Stimulated activated CD8-positive, alpha-beta memory T cell treated with anti-CD3 and anti-CD28 coated beads, Interleukin-4, amount 100 ng/mL, for 48 hours (primary cell): ENCODE data around the gene SGPP1.
"Not testable (repeated sequence)": the region's sequence is repeated elsewhere in the genome, so short reads cannot be mapped to it uniquely, and the experiment has no call there.

Source experiments
- DNase-seq: peaks from one replicate; pipeline ENCODE4 v3.0.0-alpha.2; 2020

The SGPP1 gene

DNA sequence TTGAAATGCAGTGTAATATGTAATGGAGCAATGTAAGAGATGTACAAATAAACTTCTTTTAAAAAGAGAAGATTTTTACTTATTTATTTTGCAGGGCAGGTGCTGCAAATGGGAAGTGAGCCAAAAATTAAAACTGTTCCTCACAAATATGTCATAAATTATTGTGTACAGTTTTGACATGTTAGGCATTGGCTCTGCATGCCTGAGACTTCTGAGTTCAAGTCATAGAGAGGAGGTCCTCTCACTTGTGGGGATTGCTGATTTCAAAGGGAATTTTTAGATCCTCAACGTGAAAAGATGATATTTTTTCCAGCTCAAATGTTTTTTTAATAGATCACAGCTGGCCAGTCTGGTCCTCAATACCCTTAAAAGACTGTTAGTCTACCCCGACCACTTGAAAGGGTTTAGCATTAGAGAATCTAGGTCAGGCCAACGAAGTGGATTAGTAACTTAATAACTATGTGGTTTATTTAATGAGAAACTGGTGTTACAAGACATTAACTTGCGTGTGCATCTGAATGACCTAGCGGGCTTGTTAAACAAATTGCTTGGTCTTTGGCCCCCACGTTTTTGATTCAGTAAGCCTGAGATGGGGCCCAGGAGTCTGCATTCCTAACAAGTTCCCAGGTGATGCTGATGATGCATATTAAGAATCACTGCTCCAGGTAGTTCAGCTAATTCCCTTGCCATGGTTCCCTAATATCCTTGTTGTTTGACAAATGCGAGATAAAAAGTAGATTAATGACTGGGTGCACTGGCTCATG is 55.3 kb downstream of the SGPP1 start:
- no peak for DNase-seq

DNA sequence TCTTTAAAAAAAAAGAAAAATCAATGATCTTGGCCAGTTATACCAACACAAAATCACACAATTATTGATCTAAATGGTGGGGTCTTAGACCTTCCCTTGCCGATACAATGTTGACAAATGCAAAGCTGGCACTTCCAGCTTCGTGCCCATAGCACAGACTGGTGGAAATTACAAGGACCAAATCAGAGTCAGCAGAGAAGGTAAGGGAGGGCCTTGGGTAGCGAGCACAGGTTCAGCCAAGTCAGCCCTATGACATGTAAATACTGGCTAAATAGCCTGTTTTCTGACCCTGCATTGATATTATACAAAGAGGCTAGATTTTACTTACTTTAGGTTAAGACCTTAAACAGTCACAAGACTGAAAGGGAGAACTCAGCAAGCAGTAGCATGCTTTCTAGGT is 55.9 kb downstream of the SGPP1 start:
- DNase-seq = no peak

DNA sequence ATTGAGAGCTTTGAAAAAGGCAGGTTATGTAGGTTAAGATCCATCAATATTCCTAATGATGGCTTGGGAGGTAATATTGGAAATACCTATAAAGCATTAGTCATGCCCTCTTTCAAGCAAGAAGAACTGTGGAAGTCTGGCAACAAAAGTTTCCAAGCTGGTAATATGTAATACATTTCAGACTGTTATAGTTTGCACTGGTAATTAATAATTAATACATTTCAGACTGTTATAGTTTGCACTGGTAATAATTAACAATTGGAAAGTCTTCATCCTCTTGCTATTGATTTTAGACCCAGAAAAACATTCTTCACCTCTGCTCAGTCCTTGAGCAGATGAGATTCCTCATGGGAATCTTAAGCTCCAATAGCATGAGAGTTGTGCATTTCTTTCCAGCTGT is 57.2 kb downstream of the SGPP1 start:
- no peak for DNase-seq

DNA sequence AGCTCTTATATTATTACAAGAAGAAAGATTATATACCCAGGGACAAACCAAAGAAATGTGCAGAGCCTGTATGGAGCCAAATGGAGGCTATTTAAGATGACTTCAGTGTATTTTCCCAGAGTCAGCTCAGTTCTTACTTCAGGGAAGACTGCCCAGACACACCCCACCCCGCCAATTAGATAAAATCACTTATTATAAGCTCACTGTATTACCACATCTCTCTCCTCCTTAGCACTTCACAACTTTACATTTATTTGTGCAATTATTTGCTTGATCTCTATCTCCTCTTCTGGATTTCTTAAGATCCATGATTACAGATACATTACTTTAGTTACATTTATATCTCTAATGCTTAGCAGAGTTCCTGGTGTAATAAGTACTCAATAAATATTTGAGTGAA is 61.5 kb downstream of the SGPP1 start:
- no peak for DNase-seq

DNA sequence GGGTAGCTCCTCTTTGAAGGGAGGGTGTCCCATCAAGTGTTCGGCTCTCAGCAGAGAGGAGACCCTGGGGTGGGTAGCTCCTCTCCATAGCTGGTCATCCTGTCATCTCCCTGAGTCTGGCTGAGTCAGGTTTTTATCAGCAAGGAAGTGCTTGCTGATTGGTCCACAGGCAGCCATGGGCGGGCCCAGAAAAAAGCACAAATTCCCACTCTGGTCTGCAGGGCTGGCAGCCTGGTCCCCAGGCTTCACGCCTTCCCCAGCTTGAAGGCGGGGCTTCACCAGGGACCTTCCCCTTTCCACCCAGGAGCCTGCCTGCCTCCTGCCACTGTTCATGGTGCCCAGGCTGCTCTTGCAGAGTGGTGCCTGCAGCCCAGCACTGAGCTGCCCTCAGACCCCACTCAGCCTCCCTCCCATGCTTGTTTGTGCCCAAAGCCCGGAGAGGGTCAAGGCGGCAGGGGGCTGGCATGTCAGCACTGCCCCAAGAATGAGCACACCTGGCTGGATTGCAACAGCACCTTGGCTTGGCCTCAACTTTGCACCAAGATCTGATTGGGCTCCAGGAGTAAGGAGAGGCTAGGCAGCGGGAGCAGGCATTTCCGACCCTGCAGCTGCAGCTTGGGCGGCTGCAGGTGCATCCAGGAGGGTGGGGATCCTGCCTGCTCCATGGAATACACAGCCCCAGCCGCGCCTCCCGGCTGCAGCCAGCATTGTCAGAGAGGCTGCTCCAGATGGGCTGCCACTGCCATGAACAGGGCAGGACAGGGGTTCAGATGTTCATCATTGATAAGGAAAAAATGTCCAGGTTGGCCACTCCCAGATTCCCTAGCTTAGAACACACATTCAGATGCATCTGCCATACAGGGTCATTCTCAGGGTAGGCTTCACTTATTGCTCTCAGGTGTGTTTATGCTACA is 64.2 kb downstream of the SGPP1 start:
- DNase-seq = no peak

DNA sequence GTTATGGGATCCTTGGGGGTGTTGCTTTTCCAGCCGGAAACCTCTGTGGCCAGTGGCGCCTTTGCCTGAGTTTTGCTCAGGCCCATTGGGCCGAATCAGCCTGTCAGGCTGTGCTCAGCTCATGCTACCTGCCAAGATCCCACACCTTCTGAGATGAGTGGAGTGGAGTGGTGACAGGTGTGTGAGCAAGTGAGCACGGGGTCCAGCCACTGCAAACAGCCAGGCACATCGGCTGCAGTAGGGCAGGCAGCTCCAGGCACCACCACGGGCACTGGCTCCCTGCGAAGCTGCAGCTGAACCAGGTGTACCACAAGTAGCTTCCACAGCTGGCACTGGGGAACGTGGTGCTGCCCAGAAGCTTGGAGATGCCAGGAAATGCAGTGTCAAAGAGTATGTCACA is 65.1 kb downstream of the SGPP1 start:
- no peak for DNase-seq

DNA sequence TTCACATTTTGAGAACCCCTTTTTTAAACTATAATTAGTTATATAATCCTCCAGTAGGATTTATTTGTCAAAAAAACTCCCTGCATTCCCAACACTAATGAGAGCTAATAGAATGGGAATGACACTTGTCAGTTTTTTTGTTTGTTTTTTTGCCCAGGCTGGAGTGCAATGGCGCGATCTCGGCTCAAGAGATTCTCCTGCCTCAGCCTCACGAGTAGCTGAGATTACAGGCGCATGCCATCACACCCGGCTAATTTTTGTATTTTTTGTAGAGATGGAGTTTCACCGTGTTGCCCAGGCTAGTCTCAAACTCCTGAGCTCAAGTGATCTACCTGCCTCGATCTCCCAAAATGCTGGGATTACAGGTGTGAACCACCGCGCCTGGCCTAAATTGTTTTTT is 66.0 kb downstream of the SGPP1 start:
- DNase-seq = not testable (repeated sequence)

DNA sequence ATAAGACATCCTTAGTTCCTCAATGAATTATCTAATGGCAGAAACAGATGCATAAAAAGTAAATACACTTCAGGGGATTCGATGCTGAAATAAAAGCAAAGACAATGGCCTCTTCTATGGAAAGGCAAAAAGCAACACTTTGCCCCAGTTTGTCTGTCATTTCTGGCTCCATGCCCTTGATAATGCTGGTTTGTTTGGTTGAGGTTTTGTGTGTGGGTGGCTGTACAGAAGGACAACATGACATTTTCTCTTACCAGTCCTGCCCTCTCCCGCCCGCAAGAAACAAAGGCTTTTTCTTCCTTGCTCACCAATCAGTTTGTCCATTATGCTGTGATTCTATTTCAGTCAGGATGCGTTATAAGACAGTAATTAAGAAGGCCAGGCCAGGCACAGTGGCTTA is 68.1 kb downstream of the SGPP1 start:
- DNase-seq = no peak

DNA sequence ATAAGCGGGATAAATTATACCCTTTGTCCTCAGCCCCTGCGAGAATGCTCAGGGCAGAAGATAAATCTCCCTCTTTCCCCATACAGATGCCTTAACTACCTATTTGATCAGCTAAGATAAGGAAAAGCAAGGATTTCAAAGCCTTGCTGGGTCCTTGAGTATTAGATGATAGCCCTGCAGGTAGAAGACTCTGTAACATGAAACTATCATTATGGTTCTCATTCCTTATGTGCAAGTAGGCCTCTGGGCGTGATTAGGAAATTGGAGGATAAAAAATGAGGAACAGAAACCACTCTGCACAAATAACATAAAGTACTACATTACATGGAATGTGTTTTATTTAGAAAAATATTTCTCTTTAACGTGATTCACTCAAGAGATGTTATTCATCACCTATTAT is 71.7 kb downstream of the SGPP1 start:
- DNase-seq = no peak

DNA sequence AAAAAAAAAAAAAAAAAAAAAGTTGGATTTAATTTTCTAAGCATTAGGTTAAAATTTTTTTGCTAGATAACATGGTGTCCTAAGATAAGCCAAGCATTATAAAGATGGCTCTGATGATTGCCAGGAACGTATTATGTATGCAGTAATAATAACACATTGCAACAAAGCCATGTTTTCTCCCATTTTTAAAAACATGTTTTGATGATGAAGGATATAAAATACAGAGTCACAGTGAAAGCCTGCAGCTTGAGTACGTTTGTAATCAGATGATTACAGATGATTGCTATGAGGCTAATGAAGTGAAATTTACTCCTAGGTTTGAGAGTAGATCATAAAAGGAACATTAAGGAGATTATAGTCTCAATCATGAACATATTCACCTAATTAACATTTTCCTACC is 72.9 kb downstream of the SGPP1 start:
- no peak for DNase-seq

DNA sequence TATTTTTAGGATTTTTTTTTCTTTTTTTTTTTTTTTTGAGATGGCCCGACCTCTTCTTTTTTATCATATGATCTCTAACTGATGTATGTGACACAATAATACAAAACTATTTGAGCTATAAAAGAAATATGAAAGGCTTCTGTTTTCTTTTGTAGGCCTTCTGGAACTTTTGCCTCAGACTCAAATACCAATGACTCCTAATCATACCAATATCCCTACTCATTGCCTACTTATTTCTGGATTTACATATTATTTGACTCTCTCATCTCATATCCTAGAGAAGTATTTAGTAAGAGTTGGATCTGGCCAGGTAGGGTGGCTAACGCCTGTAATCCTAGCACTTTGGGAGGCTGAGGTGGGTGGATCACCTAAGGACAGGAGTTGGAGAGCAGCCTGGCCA is 73.5 kb downstream of the SGPP1 start:
- no peak for DNase-seq

DNA sequence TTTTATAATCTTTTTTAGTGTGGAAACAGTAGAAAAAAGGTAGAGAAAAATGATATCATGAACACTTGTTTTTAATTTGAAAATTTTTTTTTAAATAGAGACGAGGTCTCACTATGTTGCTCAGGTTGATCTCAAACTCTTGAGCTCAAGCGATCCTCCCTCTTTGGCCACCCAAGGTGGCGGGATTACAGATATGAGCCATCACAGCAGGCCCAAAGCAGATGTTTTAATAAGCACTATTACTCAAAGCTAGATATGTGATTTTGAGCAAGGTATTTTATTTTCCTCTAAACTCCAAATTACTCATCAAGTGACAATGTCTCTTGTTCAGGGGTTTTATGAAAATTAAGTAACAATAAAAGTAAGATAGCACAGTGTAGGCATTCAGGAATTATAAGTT is 75.5 kb downstream of the SGPP1 start:
- no peak for DNase-seq

DNA sequence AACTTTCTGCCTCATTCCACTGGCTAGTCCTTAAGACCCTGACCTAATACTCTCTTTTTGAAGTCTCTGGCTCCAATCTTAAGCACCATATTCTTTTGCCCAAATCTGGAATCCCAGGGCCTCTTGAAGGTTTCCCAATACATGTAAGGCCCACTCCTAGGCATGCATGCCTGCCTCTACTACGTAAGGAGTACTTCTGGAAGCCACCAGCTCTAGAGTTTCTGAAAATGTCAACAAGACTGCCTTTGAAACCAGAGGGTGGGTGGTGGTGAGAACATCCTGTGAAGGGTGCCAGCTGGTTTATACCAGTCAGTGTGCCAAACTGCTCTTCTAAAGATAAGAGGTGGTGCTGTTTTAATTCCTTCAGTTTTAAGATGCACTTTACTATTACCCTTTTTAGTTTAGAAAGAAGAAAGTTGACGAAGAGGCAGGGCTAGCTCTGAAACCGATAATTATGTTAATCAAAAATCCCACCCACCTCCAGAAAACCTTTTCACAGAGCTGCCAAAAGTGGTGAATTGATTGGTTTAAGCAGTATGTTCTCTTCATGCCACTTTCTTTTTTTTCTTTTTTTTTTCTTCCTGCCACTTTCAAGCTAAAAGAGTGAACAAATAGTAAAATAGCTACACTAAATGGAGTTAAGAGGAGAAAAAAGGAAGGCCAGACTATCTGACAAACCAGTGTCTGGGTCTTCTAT is 77.5 kb downstream of the SGPP1 start:
- DNase-seq = peak; percentile 43

DNA sequence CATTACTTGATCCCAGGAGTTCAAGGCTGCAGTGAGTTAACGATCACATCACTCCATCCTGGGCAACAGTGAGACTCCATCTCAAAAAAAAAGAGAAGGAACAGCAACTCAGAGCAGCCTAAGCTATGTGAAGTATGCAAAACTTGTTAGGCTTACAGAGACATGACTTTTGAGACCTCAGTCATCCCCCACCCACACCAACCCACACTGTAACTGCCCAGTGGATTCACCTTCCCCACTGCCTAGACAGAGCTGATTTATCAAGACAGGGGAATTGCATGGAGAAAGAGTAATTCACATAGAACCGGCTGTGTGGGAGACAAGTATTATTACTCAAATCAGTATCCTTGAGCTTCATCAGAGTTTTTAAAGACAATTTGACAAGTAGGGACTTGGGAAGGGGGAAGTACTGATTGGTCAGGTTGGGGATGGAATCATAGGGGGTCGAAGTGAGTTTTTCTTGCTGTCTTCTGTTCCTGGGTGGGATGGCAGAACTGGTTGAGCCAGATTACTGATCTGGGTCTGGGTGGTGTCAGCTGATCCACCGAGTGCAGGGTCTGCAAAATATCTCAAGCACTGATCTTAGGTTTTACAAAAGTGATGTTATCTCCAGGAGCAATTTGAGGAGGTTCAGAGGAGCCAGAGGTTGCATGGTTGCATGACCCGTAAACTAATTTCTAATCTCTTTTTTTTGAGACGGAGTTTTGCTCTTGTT is 80.0 kb downstream of the SGPP1 start:
- no peak for DNase-seq

DNA sequence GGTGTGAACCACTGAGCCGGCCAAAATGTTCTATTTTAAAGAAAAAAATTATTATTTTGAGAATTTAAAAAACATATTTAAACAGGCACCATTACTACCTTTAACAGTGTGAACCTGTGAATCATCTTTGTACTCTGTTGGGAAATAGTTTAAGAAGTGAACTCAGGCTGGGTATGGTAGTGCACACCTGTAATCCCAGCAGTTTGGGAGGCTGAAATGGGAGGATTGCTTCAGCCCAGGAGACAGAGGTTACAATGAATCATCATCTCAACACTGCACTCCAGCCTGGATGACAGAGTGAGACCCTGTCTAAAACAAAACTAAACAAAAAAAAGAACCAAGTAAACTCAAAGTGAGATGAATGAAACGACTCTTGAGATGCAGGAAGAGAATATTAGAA is 83.1 kb downstream of the SGPP1 start:
- no peak for DNase-seq

DNA sequence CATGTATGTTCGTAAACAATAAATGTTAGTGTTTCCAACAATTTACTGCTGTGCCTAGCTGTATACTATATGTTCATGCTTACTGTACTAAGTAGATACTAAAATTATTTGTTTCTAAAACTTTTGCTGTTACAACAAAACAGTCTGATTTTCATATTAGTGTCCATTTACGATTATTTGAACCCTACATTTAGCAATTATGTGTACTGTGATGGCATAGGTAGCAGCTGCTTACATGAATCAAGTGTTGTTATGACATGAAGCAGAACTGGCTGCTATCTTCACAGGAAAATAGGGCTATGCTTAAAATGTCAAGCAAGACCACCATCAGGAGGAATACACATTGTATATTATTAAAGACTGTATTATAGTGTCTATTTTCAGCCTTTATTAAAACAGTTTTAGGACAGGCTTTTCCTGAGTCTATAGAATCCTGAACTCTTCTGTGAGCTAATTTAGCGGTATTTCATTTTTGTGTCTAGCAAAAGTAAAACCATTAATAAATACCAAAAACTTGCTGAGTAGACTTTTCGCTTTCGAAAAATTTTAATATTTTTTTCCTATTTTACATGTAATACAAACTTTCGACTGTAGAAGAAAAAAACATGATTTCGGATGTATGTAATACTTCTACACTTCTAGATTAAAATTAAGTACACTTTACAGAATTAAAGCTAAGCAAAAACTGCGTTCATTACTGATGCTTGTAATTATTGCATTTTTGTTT is 85.0 kb downstream of the SGPP1 start:
- no peak for DNase-seq

DNA sequence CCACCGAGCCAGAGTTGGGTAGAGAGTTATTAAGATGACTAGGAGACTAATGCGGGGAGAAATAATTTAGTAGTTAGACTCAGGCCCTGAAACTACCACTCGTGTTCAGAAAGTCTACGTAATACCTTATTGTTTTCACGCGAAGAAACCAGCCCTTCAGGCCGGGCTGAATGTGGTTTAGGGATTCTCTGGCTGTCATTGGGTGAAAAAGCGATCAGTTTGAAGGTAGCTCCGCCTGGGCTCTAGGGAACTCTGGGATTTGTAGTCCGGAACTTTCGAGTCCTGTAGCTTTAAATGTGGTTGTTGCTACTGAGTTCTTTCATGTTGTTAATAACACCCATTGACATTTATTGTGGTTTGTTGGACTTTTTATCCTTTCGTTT is 85.6 kb downstream of the SGPP1 start:
- DNase-seq = peak; percentile 76

DNA sequence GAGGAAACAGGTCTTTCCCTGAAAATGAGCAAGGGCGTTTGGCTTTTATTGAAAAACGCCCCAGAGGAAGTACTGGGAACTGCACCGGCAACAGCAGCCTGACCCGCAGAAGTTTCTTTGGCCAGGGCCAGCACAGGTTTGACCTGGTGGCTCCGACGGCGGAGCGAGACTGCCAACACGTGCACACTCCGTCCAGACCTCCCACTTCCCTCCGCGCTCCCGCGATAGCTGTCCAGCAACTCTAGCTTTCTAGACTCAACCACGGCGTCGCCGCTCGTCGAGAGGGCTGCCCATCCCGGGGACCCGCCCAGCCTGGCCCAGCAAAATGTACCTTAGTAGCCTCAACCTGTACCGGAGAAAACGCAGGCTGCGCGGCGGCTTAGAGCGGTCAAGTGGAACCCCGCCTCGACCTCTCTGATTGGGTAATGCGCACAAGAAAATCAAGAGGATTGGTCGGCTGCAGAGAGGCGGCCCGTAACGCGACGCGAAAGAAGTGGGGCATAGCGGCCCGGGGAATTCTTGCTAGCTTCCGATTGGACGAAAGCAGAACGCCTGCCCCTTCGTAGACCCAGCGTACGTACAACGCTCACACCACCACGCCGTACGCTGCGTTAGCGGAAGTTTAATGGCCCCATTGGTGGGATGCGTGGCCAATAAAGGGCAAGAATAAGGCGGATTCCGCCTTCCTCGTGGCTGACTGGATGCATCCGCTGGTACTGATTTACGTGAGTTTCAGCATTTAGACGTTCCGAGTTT is 86.2 kb downstream of the SGPP1 start, which contains the start of gene WDR89:
Gene WDR89, minus strand, starts transcription at position 399 of the 756 bp plus-strand sequence. CDS start 41,929 bp downstream, outside the sequence.
- DNase-seq = peak; percentile 95

DNA sequence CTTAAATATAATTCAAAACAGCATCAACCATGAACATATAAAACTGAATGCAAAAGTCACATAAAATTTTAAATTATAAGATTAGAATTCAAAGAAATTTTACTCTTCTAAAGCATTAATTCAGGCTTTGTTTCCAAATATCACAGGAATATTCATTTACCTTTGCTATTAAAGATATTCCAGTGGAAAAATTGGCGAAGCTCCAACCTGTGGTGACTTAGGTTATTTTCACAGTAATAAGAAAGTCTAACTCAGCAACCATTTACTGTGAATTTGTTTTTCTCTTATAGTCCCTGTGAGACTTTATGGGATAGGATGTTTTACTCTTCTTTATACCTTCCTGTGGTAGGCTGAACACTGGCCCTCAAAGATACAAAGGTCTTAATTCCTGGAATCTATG is 89.4 kb downstream of the SGPP1 start:
- DNase-seq = no peak

DNA sequence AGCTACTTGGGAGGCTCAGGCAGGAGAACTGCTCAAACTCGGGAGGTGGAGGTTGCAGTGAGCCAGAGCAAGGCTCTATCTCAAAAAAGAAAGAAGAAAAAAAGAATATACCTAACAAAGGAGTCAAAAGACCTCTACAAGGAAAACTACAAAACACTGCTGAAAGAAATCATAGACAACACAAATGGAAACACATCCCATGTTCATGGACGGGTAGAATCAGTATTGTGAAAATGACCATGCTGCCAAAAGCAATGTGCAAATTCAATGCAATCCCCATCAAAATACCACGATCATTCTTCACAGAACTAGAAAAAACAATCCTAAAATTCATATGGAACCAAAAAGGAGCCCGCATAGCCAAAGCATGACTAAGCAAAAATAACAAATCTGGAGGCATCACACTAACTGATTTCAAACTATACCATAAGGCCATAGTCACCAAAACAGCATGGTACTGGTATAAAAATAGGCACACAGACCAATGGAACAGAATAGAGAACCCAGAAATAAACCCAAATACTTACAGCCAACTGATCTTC is 91.7 kb downstream of the SGPP1 start:
- not testable (repeated sequence) for DNase-seq
